Epithelial cell of prostate (primary cell): ENCODE results near the gene ETNK2.
"Not testable (repeated sequence)": the region's sequence is repeated elsewhere in the genome, so short reads cannot be mapped to it uniquely, and the experiment has no call there.

ENCODE experiments used
- DNase-seq: peaks from one replicate; pipeline ENCODE4 v3.0.0-alpha.2; 2011; ENCODE audit warnings: low read depth, low spot score
- H3K27ac ChIP-seq: fragments of 450-650 bp; 2 replicates; pipeline ENCODE4 v1.5.1; 2017; ENCODE audit warnings: mild to moderate bottlenecking

The ETNK2 gene

DNA sequence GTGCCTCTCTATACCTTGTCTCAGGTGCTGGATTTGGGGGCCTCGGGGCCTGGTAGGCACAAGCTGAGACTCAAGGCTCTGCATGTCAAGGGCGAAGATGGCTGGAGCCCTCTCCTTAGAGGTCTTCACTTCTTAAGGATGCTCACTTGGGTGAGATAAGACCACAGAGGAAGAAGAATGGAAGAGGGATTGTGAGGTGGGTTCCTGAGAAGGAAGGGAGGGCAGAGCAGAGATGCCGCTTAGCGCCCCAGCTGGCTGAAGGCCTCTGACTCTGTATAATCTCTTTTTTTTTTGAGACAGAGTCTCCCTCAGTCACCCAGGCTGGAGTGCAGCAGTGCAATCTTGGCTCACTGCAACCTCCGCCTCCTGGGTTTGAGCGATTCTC, 46.7 kb downstream of the ETNK2 start:
- no peak for DNase-seq
- peak overlapping the region; percentile 65 for H3K27ac ChIP-seq

DNA sequence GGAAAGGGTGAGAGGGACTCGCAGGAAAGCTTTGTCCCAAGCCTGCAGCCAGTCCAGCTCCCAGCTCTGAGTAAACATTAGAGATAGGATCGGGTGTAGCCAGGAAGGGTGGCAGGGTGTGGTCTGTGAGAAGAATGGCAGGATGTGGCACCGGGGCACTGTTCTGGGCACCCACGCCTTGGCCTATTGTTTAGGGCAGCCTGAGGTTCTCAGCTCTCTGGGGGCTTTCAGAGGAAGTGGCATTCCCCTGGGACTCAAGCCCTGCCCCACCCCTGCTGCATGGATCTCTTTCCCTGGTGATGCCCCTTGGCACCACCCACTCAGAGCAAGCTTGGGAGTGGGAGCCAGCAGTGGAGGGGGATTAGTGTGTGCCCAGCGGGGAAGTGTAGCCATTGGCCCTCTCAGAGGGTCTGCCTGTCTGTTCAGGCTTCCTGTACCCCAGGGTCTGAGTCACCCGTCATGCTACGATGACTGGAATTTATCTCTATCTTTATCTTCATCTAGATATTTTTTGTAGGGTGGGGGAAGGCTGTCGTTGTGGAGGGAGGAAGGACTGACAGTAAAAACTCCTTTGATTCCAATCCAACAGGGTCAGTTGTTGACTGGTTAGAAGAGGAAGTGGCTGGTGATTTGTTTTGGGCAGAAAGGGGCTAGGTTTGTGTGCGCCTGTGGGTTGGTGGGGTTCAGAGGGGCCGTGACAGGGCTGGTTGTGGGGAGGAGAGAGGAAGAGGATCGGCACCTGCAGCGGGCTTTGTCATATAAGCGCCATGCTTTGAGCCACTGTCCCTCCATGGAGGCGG, 47.3 kb downstream of the ETNK2 start:
- DNase-seq, result no peak
- H3K27ac ChIP-seq, result peak overlapping the region; percentile 65

DNA sequence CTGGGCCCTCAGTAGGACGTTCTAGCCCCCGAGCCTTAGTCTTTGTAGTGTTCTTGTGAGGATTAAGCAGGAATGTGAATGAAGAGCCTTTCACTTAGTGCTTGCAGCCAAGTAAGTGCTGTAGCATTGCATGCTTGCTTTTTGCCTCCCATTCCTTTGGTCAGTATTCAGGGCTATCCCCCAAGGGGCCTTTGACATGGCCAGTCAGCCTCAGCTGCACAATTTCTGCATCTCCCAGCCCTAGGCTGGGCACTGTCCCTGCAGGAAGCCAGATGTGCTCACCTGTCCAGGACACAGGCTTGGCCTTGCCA, 48.5 kb downstream of the ETNK2 start:
- H3K27ac ChIP-seq, result peak overlapping the region; percentile 65
- DNase-seq, result no peak

DNA sequence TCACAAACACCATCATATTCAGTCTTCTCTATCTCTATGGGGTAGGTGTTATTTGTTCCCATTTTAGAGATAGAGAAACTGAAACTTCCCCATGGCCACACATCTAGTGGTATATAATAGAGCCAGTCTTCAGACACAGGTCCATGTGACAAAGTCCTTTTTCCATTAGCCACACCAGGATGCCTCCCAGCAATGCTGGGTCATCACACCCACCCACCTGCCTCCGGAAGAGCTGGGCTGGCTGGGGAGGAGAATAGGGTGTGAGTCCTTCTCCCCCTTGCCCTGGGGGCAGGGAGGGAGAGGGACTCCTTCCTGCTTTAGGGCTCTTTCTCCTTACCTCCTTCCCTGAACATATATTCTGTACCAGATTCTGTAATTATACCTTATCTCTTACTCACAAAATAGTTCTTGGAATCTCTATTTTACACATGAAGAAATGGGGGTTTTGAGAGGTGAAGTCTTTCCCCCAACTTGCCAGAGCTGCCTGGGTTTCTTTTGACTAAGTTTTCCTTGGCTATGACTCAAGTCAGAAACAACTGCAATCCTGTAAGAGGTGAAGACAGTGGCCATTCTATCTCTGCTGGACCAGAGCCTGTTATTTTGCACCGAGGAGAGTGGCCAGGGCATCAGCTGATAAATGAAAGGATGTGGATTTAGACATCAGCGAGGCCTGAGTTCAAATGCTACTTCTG, 49.0 kb downstream of the ETNK2 start:
- peak overlapping the region; percentile 65 for H3K27ac ChIP-seq
- DNase-seq, result no peak

DNA sequence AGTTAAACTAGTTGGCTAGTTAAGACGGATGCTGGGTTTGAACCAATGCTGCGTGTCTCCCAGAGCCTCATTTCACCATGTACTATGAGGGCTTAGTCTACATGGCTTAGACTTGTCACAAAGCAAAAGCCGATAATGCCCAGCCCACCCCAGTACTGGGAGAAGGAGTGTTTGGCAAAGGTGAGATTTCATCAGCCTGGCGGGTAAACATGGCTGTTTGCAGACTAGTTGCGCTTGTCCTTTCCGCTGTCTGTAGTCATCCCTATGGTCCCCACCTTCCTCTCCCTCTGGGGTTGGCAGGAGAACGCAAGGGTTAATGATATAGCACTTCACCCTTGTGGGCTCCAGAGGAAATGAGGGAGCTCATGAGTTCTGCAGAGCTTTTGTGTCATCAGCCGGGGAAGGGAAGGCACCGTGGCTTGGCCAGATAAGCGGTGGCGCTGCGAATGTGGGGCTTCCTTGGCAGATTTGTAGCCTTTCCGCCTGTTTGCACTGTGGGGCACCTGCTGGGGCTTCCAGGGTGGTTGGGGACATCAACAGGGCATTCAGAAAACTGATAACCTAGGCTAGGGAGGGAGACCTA, 49.7 kb downstream of the ETNK2 start:
- no peak for DNase-seq
- peak overlapping the region; percentile 65 for H3K27ac ChIP-seq

DNA sequence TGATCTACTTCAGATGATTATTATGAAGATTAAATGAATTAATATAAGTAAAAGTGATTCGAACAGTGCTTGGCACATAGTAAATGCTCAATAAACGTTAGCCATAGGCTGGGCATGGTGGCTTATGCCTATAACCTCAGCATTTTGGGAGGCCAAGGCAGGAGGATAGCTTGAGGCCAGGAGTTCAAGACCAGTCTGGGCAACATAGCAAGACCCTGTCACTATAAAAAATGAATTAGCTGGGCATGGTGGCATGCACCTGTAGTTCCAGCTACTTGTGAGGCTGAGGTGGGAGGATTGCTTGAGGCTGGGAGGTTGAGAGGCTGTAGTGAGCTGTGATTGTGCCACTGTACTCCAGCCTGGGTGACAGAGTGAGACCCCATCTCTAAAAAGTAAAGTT, 52.1 kb downstream of the ETNK2 start:
- DNase-seq, H3K27ac ChIP-seq: not testable (repeated sequence)

DNA sequence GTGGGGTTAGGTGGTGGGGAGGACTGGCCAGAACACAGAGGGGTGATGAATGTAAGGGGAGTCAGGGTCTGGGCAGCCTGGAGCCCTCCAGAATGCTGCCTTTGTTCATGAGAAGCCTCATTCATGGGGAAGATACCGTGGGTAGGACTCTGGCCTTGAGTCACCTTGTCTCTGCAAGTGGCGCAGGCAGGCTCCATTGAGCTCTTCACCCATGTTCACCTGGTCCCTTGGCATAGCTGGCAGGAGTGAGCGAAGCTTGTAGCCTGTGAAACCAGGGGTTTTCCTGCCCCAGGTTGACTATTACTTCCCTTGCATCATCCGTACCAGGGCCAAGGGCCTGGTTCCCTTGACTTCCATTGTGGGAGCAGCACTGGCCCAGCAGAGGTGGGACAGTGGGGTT, 53.2 kb downstream of the ETNK2 start:
- no peak overlapping the region for H3K27ac ChIP-seq
- no peak for DNase-seq

DNA sequence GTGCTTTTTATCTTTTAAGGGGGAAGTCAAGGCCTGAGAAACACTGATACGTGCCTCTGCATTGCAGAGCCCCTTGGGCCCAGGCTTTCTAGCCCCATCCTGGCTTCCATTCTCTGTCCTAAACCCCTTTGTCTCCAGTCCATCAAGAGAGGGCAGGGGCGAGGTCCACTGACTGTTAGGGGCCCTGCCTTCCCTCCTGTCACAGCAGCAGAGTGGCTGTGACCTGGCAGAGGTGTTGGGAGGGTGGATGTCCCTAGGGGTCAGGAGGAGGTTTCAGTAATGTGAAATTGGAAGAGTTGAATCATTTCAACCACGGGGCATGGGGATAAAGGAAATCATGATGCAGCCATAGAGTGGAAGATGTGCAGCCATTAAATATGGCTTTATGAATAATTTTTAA, 54.9 kb downstream of the ETNK2 start:
- H3K27ac ChIP-seq, result no peak overlapping the region
- no peak for DNase-seq

DNA sequence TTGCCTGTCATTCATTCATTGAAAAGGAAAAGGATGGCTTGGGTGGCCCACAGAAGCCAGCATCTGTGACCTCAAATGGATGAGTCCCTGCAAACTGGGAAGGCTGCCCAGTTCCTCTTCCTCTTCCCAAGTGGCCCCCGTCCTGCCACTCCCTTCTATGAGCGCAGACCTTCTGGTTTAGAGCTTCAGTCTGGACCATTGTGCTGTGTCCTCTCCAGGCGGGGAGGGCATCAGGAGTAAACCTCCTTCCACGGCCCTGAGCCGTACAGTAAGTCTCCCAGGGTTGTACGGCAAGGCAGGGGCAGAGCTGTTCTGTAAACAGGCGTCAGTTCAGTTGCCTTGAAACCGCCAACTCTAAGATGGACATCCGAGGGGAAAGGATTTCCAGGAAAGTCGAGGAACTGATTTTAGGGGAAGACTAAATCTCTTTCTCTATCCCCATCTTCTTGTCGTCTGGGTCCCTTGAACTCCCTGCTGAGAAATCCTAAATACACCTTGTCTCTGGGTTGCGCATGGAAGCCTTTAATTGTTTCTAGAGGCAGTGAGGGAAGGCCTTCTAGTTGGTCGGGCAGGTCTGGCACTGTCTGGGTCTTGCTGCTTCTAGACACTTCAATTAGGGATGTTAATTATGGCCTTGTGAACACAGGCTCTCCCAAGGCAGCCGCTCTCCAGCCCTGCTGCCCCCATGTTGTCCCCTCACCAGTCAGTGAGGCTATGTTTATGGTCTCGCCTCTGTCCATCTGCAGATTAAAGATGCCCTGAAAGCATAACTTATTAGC, 56.8 kb downstream of the ETNK2 start:
- DNase-seq, result no peak
- H3K27ac ChIP-seq, result no peak overlapping the region

DNA sequence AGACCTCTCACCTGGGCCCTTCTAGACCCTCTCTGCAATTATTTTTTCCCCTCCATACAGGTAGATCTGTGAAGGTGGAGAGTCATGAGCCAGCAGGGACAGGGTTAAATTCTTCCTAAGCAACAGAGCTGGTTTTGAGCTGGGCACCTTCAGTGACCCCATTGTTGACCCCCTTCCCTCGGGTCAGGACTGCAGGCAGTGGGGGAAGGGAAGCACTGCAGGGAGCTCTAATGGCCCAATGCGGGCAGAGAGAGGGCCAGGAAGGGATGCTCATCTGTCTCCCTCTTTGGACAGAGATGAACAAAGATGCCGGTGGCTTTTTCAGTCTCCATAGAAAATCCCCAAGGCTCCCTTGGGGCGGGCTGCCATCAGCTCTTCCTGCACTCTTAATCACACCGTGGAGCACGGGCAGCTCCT, 57.5 kb downstream of the ETNK2 start:
- H3K27ac ChIP-seq, result no peak overlapping the region
- DNase-seq, result no peak

DNA sequence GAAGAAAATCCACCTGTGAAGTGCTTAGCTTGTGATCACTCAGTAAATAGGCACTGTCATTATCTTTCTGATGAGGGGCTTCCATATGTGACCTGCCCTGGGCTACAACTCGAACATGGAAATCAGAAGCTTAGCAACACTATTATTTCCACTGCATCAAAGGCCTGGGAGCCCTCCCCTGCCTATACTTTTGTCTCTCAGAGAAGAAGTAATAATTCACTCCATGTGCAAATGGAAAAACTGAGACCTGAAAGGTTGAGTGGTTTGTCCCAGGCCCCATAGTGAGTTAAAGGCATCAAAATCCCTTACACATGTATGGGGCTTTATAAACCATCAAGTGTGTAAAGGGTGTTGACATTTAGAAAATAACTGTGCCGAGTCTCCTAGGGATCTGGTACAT, 58.1 kb downstream of the ETNK2 start:
- no peak overlapping the region for H3K27ac ChIP-seq
- DNase-seq, result no peak

DNA sequence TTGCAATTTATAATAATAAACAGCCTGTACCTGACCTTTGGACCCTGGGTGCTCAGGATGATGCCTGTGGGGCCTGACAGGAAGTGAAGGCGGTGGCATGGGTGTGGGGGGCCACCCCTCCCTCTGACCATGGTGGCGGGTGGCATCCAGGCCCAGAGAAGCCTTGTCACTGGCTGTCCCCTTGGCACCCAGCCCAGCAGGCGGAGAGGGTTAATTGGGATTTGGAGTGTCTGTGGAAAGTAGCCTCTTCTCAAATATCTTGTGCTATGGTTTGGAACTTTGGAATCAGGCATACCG, 58.5 kb downstream of the ETNK2 start:
- DNase-seq, result no peak
- no peak overlapping the region for H3K27ac ChIP-seq

DNA sequence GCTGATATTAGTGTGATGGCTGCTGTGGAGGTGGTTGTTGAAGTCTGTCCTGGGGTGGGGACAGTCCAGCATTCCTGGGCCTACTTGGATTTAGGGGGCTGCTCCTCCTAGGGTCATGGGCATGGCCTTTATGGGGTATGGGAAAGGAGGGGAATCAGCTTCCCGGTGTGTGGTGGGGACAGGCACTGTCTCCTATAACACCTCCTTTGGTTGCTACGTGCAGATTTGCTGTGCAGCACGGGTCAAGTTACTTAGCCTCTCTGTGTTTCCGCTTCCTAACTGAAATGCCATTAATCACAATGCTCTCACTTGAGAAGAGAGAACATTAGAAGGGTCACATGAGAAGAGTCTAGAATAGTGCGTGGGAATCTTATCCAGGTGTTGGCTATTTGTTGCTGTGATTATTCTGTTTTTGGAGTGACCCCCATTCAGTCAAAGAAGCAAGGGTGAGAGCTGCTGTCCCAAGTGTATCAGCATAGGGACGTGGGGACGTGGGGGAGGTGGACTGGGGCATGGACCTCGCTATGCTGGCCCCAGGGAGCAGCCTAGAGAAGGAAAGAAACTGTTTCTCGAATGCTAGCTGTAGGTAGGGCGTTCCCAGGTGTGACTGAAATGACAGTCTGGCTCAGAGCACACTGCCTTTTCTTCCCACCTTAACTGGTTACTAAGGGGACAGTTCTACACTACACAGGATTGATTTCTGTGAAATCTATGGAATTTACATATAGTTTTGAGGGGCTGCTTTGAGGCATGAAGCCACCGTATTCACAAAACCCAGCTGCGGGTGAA, 59.0 kb downstream of the ETNK2 start:
- no peak overlapping the region for H3K27ac ChIP-seq
- no peak for DNase-seq

DNA sequence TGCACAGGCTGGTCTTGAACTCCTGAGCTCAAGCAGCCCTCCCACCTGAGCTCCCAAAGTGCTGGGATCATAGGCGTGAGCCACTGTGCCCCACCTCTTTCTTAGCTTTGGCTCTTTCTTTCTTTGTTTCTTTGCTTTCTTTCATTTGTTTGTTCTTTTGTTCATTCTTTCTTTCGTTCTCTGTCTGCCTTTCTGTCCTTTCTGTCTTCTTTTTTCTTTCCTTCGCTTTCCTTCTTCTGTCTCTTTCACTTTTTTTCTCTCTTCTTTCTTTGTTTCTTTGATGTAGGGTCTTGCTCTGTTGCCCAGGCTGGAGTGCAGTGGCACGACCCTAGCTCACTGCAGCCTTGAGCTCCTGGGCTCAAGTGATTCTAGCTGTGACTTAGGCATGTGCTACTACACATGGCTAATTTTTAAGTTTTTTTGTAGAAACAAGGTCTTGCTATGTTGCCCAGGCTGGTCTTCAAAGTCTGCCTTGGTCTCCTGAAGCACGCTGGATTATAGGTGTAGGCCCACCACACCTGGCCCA, 60.0 kb downstream of the ETNK2 start:
- H3K27ac ChIP-seq, result no peak overlapping the region
- no peak for DNase-seq

DNA sequence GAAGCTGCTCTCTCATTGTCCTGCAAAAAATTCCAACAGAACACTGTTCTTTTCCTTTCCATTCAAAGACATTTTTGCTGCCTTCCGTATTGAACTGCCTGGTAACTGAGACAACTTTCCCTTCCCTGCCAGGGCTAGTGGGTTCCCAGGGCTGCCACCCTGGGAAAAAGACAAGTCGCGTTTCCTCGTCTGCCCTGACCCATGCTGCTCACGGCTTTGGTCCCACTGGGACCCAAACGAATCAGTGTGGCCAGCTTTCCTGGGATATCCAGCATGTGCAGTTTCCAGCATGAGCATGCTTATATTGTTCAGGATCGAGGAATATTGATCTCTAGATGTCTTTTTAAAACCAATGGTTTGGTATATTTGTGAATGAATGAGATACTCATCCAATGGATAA, 60.8 kb downstream of the ETNK2 start:
- H3K27ac ChIP-seq, result no peak overlapping the region
- DNase-seq, result no peak

DNA sequence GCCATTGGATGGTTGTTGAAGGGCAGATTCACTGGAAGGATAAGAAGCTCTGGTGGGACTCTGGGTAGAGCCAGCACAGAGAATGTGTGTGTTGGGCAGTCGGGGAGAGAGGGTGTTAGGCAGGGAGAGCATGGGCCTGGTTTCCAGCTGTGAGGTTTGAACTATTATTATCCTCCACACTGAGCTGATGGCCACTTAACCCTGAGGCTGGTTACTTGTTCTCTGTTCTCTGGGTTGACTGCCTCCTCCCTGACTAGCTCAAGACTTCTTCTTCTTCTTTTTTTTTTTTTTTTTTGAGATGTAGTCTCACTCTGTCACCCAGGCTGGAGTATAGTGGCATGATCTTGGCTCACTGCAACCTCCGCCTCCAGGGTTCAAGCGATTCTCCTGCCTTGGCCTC, 61.7 kb downstream of the ETNK2 start:
- not testable (repeated sequence) for H3K27ac ChIP-seq, DNase-seq

DNA sequence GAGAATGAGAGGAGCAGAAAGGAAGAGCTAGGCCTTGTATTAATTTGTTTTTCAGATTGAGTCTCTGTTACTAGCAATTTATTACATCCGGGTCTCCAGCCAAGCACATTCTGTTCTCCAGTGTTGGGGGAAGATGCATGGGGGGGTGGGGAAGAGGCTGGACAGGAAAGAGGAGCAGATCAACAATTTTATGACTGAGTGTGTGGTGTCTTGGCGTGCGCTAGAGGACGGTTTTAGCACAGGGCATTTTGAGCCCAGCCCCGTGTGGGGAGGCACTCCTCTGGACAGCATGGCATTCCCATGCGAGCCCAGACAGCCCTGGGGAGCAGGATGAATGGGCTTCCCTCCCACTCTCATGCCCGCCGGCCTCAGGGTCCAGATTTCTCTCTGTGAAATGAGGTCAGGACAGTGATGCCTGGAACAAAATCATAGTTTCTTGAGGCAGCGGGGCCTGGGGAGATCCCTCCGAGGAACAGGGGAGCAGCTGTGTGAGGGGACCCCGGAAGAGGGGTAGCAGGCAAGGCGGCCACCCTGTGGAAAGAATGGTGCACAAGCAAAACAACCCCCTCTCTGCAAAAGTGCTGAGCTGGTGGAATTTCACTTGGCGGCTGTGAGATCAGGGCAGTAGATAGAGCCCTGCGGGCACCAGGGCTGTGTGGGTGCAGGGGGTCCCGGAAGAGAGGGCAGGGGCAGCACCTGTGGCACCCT, 62.6 kb downstream of the ETNK2 start:
- H3K27ac ChIP-seq, result peak overlapping the region; percentile 59
- no peak for DNase-seq

DNA sequence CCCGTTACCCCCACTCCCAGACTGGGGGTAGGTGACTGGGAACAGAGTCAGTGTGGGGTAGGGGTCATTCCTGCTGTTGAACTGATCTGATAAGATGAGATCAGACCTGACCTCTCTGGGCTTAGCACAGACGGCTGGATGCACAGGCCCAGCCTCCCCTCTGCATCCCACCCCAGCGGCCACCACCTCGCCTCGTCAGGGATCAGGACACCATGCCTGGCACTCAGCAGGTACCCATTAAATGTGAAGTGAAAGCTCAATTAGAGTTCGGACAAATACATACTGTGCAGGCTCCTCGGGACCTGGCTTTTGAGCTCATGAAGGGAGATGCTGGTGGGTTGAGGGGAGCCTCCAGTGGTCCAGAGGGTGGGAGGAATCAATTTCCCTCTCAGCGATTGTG, 63.2 kb downstream of the ETNK2 start:
- H3K27ac ChIP-seq, result peak overlapping the region; percentile 59
- no peak for DNase-seq

DNA sequence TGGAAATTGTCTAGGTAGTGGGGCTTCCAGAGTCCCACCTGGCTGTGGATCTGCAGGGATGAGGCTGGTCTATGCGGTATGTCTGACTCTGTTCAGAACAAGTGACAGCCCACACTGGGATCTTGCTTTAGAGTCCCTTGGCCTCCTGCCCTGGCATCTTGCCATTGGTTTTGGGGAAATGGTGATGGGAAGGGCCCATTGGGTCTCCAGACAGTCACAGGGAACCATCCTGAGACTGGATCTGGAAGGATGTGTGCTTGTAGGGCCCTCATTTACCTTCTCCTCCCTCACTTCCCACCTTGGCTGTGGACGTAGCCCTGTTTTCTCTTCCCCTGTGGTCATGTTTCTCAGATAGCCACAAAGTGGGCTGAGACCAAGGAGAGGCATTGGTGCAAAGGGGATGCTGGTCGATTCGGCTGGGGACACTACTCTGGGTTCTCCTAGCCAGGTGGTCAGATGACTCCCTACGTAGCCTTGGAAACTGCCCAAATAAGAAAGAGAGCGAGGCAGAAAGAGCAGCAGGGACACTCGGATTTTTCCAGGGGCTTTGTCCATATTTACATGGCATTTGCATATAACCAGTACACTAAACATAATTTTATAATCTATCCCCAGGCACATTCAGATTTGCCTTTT, 63.8 kb downstream of the ETNK2 start:
- H3K27ac ChIP-seq, result peak overlapping the region; percentile 59
- no peak for DNase-seq
